CD4-positive, alpha-beta T cell (primary cell): ENCODE data around the gene RTP4. TPM values are rescaled to one million over a fixed set of nuclear protein-coding genes. Genes with fewer than 3 reads are reported as not detected.

Experiments
- ATAC-seq: fragments of 200-7000 bp; cut with Tn5 transposase; one replicate; pipeline ENCODE4 v1.10.0; 2022; ENCODE audit warnings: mild to moderate bottlenecking; ENCODE audit not compliant: poor library complexity
- CTCF ChIA-PET: fragments of 350-600 bp; sonication (Branson Sonifier 250); formaldehyde crosslinking; loops from one replicate; lab custom pipeline; 2021; ENCODE audit warnings: antibody characterized with exemption, inconsistent platforms; lab: Charles Lee
- POLR2A ChIA-PET: fragments of 350-600 bp; sonication (Branson Sonifier 250); formaldehyde crosslinking; loops from one replicate; lab custom pipeline; 2021; ENCODE audit warnings: antibody characterized with exemption, inconsistent platforms; lab: Charles Lee
- DNase-seq, 14 experiments: peaks; one replicate each; pipeline ENCODE4 v3.0.0-alpha.2; 2013 to 2020; ENCODE audit warnings: mixed read lengths in 2 of 14
- H3K27ac ChIP-seq, 2 donors: one replicate each; pipeline versions ENCODE4 v1.5.1 to v1.7.0; 2013; ENCODE audit warnings: low read length in 2 of 2, low read depth in 1 of 2, mild to moderate bottlenecking in 1 of 2
- H3K27me3 ChIP-seq, 2 experiments: 1 replicate in 1 of 2; 2 replicates in 1 of 2; pipeline versions ENCODE4 v1.6.1 to v1.7.0; 2013; ENCODE audit warnings: low read length in 2 of 2, control low read depth in 1 of 2, mild to moderate bottlenecking in 1 of 2, moderate library complexity in 1 of 2; ENCODE audit not compliant: insufficient read depth in 2 of 2, control insufficient read depth in 1 of 2
- H3K36me3 ChIP-seq: one replicate; pipeline ENCODE4 v1.6.1; 2013; ENCODE audit warnings: low read length, control low read depth; ENCODE audit not compliant: insufficient read depth
- H3K4me1 ChIP-seq: one replicate; pipeline ENCODE4 v1.6.1; 2013; ENCODE audit warnings: low read length, control low read depth; ENCODE audit not compliant: insufficient read depth
- H3K4me3 ChIP-seq: one replicate; pipeline ENCODE4 v1.5.1; 2013; ENCODE audit warnings: mild to moderate bottlenecking, low read length, moderate library complexity
- H3K9me3 ChIP-seq, 2 experiments: 1 replicate in 1 of 2; 2 replicates in 1 of 2; pipeline versions ENCODE4 v1.6.1 to v1.7.0; 2013; ENCODE audit warnings: low read length in 2 of 2, mild to moderate bottlenecking in 2 of 2, control low read depth in 1 of 2, moderate library complexity in 1 of 2; ENCODE audit not compliant: control insufficient read depth in 1 of 2, insufficient read depth in 1 of 2
- H3K27ac Mint-ChIP-seq: one replicate; pipeline ENCODE4 v1.8.0; 2020; ENCODE audit warnings: mixed read lengths
- H3K27me3 Mint-ChIP-seq: one replicate; pipeline ENCODE4 v1.8.0; 2021; ENCODE audit warnings: mixed read lengths
- H3K36me3 Mint-ChIP-seq: one replicate; pipeline ENCODE4 v1.8.0; 2021; ENCODE audit warnings: low read depth, mixed read lengths
- H3K4me1 Mint-ChIP-seq: one replicate; pipeline ENCODE4 v1.8.0; 2021; ENCODE audit warnings: low read depth, mixed read lengths
- H3K4me3 Mint-ChIP-seq: one replicate; pipeline ENCODE4 v1.8.0; 2020; ENCODE audit warnings: mild to moderate bottlenecking, mixed read lengths
- H3K9me3 Mint-ChIP-seq: one replicate; pipeline ENCODE4 v1.8.0; 2020; ENCODE audit warnings: mixed read lengths
- CTCF ChIP-seq: fragments of 200-600 bp; IDR thresholded peaks from one replicate; pipeline ENCODE4 v1.8.0; 2022; ENCODE audit warnings: antibody characterized with exemption, mild to moderate bottlenecking
- intact Hi-C, 2 experiments: fragments of 100-400 bp; cut with DNase I in 1 of 2; cut with micrococcal nuclease in 1 of 2; formaldehyde crosslinking; loops; one replicate each; pipeline versions ENCODE4 v1.15.1 to v1.9.0; 2023 to 2025; cut with DNase I, micrococcal nuclease
- total RNA-seq, 174 experiments: library from RNA in 2 of 174; stranded (reverse) in 2 of 174; gene quantifications; one replicate each; pipeline ENCODE4 v1.2.3 and lab custom pipeline; 2021 to 2026

Gene RTP4
- total RNA-seq, 2 experiments from 2014 or later = 1.1 to 1.5 TPM

GRCh38 chr3:187360596-187360995, 7.6 kb upstream of the RTP4 start:
- H3K27me3 ChIP-seq = no peaks in the 10 kb centered on the region
- Mint-ChIP-seq H3K9me3 (no peaks in the 10 kb centered on the region), H3K27me3 (no peaks in the 10 kb centered on the region), H3K27ac (no peak overlapping the region), H3K36me3 (no peaks in the 10 kb centered on the region), H3K4me1 (no peaks in the 10 kb centered on the region), H3K4me3 (no peak overlapping the region)
- CTCF ChIA-PET = no interaction called here
- DNase-seq (no peak), ATAC-seq (no peak)
- POLR2A ChIA-PET = no interaction called here
- intact Hi-C loops = no loop called here
- H3K36me3 ChIP-seq = no peaks in the 10 kb centered on the region
- TF ChIP-seq CTCF = no peak
- H3K9me3 ChIP-seq = no peaks in the 10 kb centered on the region
- H3K4me3 ChIP-seq = no peak overlapping the region
- H3K4me1 ChIP-seq = no peaks in the 10 kb centered on the region
- H3K27ac ChIP-seq = no peak overlapping the region

GRCh38 chr3:187361835-187362234, 6.3 kb upstream of the RTP4 start:
- H3K27me3 ChIP-seq = no peaks in the 10 kb centered on the region
- CTCF ChIA-PET = no interaction called here

GRCh38 chr3:187367561-187368103, 553 bp upstream of the RTP4 start:
- CTCF ChIA-PET = no interaction called here
- H3K4me3 Mint-ChIP-seq = peak overlapping the region; percentile 94
- Histone ChIP-seq H3K27ac (peak overlapping the region; percentile 64 to 85), H3K9me3 (peaks cover 0 to 3% of the 10 kb centered on the region in 2 experiments), H3K4me1 (peaks cover 19% of the 10 kb centered on the region), H3K27me3 (no peaks in the 10 kb centered on the region), H3K4me3 (peak overlapping the region; percentile 75), H3K36me3 (peaks cover 26% of the 10 kb centered on the region)
- H3K36me3 Mint-ChIP-seq = peaks cover 46% of the 10 kb centered on the region
- intact Hi-C loops = no loop called here
- peaks cover 40% of the 10 kb centered on the region for H3K4me1 Mint-ChIP-seq
- no peaks in the 10 kb centered on the region for H3K27me3 Mint-ChIP-seq
- POLR2A ChIA-PET = interaction anchor here (0.7 to 2.0 kb wide), 9 partner anchors 9 to 1430 kb away, joined by 3 to 7 read pairs (median 3); partner anchors contain the start of genes EIF4A2 and TRA2B
- peak; percentile 20 for ATAC-seq
- no peak for TF ChIP-seq CTCF
- H3K27ac Mint-ChIP-seq = peak overlapping the region; percentile 95
- peaks cover 4% of the 10 kb centered on the region for H3K9me3 Mint-ChIP-seq
- peak in 5 of 14 experiments; percentile 3 to 48 (median 9) for DNase-seq

More at GRCh38 chr3:187361835-187362234, 6.3 kb upstream of the RTP4 start:
- intact Hi-C loops = no loop called here
- POLR2A ChIA-PET = no interaction called here
- H3K4me3 Mint-ChIP-seq = no peak overlapping the region
- Histone ChIP-seq H3K9me3 (no peaks in the 10 kb centered on the region), H3K4me3 (no peak overlapping the region), H3K27ac (no peak overlapping the region), H3K4me1 (no peaks in the 10 kb centered on the region), H3K36me3 (no peaks in the 10 kb centered on the region)
- H3K9me3 Mint-ChIP-seq = no peaks in the 10 kb centered on the region
- no peaks in the 10 kb centered on the region for H3K4me1 Mint-ChIP-seq
- ATAC-seq = no peak
- no peak overlapping the region for H3K27ac Mint-ChIP-seq
- no peak for DNase-seq
- no peaks in the 10 kb centered on the region for H3K36me3 Mint-ChIP-seq
- no peak for TF ChIP-seq CTCF
- H3K27me3 Mint-ChIP-seq = no peaks in the 10 kb centered on the region
